ENCODE results near the gene CD248.

DNA sequence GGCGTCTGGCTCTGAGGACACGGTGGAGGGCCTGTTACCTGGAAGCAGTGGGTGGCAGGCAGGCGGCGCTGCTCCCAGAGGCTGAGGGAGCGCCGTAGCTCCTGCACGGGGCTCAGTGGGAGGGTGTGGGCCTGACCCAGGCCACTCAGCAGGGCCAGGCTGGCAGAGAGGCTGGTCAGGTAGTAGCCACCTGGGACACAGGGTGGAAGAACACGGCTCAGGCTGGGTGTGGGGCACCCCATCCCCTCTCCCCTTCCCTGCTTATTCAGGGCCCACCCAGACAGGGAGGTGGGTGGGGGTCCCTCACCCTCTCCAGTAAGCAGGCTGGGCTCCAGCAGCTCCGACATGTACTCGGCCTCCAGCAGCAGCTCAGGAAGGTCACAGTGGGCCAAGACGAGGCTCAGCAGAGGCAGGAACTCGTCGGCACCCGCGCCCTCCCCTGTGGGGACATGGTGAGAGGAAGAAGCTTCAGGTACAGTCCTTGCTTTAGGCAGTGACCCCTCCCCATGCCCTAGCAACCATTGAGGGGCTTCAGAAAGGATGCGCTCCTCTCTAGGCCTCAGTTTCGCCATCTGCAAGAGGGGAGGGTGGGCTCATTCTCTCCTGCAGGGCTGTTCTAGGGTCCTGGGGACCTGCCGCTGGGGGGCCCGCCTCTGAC, 16.5 kb upstream of the CD248 start:
- TF ChIP-seq, protein P1, sequence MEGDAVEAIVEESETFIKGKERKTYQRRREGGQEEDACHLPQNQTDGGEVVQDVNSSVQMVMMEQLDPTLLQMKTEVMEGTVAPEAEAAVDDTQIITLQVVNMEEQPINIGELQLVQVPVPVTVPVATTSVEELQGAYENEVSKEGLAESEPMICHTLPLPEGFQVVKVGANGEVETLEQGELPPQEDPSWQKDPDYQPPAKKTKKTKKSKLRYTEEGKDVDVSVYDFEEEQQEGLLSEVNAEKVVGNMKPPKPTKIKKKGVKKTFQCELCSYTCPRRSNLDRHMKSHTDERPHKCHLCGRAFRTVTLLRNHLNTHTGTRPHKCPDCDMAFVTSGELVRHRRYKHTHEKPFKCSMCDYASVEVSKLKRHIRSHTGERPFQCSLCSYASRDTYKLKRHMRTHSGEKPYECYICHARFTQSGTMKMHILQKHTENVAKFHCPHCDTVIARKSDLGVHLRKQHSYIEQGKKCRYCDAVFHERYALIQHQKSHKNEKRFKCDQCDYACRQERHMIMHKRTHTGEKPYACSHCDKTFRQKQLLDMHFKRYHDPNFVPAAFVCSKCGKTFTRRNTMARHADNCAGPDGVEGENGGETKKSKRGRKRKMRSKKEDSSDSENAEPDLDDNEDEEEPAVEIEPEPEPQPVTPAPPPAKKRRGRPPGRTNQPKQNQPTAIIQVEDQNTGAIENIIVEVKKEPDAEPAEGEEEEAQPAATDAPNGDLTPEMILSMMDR (IDR thresholded peaks at IDR 0.05), result no peak
- TF ChIP-seq ZFX (IDR thresholded peaks at IDR 0.05; ENCODE audit: borderline replicate concordance), result no peak
